Body of pancreas (tissue), 4 donors: ENCODE results near the gene KLHL40. TPM values are rescaled to one million over a fixed set of nuclear protein-coding genes. Genes with fewer than 3 reads are reported as not detected.

Experiments used
- ATAC-seq: fragments of 150-250 bp; one replicate; pipeline ENCODE4 v1.9.1; 2016
- DNase-seq, 4 donors: peaks; one replicate each; pipeline ENCODE4 v3.0.0-alpha.2; 2019
- H3K27ac ChIP-seq, 4 donors: fragments of 200-600 bp; sonication (generic); 1 replicate in 3 of 4; 2 replicates in 1 of 4; pipeline versions ENCODE4 v1.5.1 to v1.6.1; 2016 to 2019; ENCODE audit warnings: mild to moderate bottlenecking in 1 of 4, mixed read lengths in 1 of 4, moderate library complexity in 1 of 4
- H3K27me3 ChIP-seq, 2 donors: fragments of 200-600 bp; sonication (generic); one replicate each; pipeline ENCODE4 v1.6.0; 2016; ENCODE audit warnings: mild to moderate bottlenecking in 1 of 2
- H3K36me3 ChIP-seq, 2 donors: fragments of 200-600 bp; sonication (generic); replicated peaks in 1 of 2; 2 replicates each; pipeline ENCODE4 v1.5.1; 2016; ENCODE audit warnings: low read depth in 2 of 2; ENCODE audit not compliant: insufficient read depth in 1 of 2
- H3K4me1 ChIP-seq: fragments of 200-600 bp; sonication (generic); one replicate; pipeline ENCODE4 v1.6.0; 2016
- H3K4me3 ChIP-seq, 2 donors: fragments of 200-600 bp; sonication (generic); 1 replicate in 1 of 2; 2 replicates in 1 of 2; pipeline ENCODE4 v1.5.1; 2016 to 2019
- H3K9me3 ChIP-seq, 3 donors: fragments of 200-600 bp; sonication (generic); 1 replicate in 2 of 3; 2 replicates in 1 of 3; pipeline ENCODE4 v1.5.1; 2016
- POLR2A ChIP-seq, 3 donors: fragments of 450-650 bp; IDR thresholded peaks; one replicate each; pipeline ENCODE4 v1.6.1; 2016; ENCODE audit warnings: antibody characterized with exemption in 3 of 3, mild to moderate bottlenecking in 2 of 3
- WGBS, 2 donors: methylation state at CpG; one replicate each; pipeline ENCODE4 v1.1.5; 2017; 5-methylcytosine and 5-hydroxymethylcytosine counted together
- intact Hi-C: fragments of 100-400 bp; cut with DNase I; formaldehyde crosslinking; loops from one replicate; pipeline ENCODE4 v1.15.1; 2023
- total RNA-seq, 2 donors: library from RNA; depleted of rRNA; stranded (reverse); fragments of >200 nt; gene quantifications; one replicate each; pipeline ENCODE4 v1.1.0, GENCODE V29; 2016
- TF ChIP-seq, protein P1 (sequence below), 7 experiments: fragments of 450-650 bp in 4 of 7; fragments of 200-600 bp in 3 of 7; sonication (generic) in 3 of 7; IDR thresholded peaks; one replicate each; pipeline ENCODE4 v1.5.1; 2016 to 2019; ENCODE audit warnings: antibody characterized with exemption in 7 of 7

Gene KLHL40
- total RNA-seq, 2 donors from 2014 or later: not detected

DNA sequence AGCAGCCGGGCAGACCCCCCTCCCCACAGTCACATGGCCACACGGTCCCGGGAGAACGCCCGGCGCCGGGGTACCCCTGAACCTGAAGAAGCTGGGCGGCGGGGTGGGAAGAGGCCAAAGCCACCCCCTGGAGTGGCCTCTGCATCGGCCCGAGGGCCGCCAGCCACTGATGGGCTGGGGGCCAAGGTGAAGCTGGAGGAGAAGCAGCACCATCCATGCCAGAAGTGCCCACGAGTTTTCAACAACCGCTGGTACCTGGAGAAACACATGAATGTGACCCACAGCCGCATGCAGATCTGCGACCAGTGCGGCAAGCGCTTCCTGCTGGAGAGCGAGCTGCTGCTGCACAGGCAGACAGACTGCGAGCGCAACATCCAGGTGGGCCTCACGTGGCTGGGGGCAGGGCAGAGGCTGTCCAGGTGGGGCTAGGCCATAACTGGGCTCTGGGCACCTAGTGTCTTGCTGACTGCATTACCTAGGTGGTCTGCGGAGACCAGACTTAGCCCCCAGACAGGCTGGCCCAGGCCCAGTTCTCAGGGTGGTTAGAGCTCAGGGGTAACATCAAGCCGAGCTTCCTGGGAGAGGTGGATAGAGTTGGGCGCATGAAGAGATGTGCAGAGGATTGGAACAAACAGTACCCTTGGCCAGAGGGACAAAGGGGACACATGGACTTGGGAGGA lies 25.7 kb upstream of the KLHL40 start:
- Histone ChIP-seq H3K27ac (no peak overlapping the region), H3K27me3 (no peaks in the 10 kb centered on the region), H3K36me3 (peaks cover 0 to 3% of the 10 kb centered on the region in 2 donors), H3K4me3 (no peak overlapping the region), H3K9me3 (no peaks in the 10 kb centered on the region), H3K4me1 (peaks cover 18% of the 10 kb centered on the region)
- intact Hi-C loops: loop anchor here (5.0 kb wide), 1 partner anchor 78 kb away; no protein-coding TSS in a partner anchor
- 76 to 79% methylated on average over 24 to 25 of the region's 25 CpGs for WGBS, 2 donors
- TF ChIP-seq, protein P1, sequence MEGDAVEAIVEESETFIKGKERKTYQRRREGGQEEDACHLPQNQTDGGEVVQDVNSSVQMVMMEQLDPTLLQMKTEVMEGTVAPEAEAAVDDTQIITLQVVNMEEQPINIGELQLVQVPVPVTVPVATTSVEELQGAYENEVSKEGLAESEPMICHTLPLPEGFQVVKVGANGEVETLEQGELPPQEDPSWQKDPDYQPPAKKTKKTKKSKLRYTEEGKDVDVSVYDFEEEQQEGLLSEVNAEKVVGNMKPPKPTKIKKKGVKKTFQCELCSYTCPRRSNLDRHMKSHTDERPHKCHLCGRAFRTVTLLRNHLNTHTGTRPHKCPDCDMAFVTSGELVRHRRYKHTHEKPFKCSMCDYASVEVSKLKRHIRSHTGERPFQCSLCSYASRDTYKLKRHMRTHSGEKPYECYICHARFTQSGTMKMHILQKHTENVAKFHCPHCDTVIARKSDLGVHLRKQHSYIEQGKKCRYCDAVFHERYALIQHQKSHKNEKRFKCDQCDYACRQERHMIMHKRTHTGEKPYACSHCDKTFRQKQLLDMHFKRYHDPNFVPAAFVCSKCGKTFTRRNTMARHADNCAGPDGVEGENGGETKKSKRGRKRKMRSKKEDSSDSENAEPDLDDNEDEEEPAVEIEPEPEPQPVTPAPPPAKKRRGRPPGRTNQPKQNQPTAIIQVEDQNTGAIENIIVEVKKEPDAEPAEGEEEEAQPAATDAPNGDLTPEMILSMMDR (IDR thresholded peaks at IDR 0.05): no peak
- TF ChIP-seq POLR2A (IDR thresholded peaks at IDR 0.05): no peak
- ATAC-seq (no peak), DNase-seq (no peak)

DNA sequence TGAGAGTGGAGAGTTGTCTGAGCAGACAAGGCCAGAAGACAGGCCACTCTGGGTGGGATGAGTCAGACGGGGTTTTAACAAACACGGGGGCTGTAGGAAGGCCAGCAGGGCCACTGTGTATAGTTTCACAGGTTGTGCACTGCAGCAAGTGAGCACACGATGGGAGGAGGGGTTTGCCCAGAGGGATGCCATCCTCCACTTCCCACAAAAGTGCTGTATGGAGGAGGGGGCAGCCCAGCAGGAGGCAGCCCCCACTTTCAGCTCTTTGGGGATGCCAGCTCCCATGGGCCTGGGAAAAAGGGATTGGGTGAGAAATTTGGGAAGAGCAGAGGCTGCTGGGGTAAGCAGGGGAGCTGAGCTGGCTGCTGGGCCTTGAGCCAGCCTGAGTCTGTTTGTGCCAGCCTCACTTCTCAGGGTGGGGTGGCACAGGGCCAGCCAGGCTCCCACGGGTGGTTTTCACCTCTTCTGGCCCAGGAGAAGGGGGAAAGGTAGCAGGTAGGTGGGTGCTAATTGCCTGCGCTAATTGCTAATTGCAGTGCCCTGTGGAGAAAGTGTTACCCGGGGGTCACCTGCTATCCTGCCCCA lies 25.1 kb upstream of the KLHL40 start:
- H3K9me3 ChIP-seq: no peaks in the 10 kb centered on the region
- no peak overlapping the region for H3K4me3 ChIP-seq
- TF ChIP-seq POLR2A (IDR thresholded peaks at IDR 0.05): no peak
- TF ChIP-seq, protein P1 (IDR thresholded peaks at IDR 0.05): no peak
- peaks cover 12% of the 10 kb centered on the region for H3K4me1 ChIP-seq
- DNase-seq: peak in 1 of 4 donors; percentile 50
- H3K36me3 ChIP-seq: peaks cover 0 to 3% of the 10 kb centered on the region in 2 donors
- H3K27ac ChIP-seq: no peak overlapping the region
- ATAC-seq: no peak
- WGBS, 2 donors: 52 to 60% methylated on average over 5 to 6 of the region's 6 CpGs
- intact Hi-C loops: loop anchor here (5.0 kb wide), 1 partner anchor 77 kb away; no protein-coding TSS in a partner anchor
- no peaks in the 10 kb centered on the region for H3K27me3 ChIP-seq

DNA sequence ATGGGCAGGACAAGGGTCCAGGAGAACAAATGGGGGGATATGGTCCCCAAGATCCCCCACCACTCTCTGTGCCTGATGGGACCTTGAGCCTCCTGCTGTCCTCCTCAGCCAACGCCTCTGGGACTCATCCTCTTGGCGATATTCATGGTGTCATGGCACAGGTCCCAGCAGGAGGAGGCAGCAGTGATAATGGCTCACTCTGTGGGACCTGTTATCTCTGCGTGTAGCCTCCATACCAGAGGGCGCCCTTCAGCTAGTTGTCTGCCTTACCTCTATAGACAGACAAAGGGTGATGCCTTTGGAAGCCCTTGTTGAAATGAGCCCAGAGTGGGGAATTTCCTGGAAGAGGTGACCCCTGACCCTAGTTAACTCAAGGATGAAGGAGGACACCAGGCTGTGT lies 24.4 kb upstream of the KLHL40 start:
- WGBS, 2 donors: 74 to 83% methylated on average over 4 of the region's 4 CpGs
- TF ChIP-seq, protein P1 (IDR thresholded peaks at IDR 0.05): no peak
- TF ChIP-seq POLR2A (IDR thresholded peaks at IDR 0.05): no peak
- Histone ChIP-seq H3K36me3 (peaks cover 0 to 3% of the 10 kb centered on the region in 2 donors), H3K27ac (no peak overlapping the region), H3K9me3 (no peaks in the 10 kb centered on the region), H3K4me3 (no peak overlapping the region), H3K27me3 (no peaks in the 10 kb centered on the region), H3K4me1 (peaks cover 5% of the 10 kb centered on the region)
- DNase-seq: no peak
- no peak for ATAC-seq
- intact Hi-C loops: loop anchor here (5.0 kb wide), 1 partner anchor 76 kb away; no protein-coding TSS in a partner anchor

DNA sequence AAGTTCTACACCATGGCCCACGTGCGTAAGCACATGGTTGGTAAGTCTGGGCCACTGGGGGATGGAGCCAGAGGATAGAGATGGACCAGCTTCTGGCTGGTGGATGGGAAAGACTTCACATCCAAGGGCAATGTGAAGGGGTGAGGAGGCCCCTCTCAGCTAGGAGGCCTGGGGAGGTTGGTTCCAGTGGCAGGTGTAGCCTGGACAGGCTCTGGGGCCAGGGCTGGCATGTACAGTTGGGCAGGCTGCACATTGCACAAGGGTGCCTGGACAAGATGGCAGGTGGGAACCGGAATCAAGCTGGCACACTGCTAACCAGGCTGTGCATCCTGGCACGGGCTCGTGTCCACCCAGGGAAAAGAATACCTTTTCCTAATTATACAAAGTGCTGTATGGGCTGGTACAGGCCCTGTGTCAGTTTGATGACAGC lies 23.7 kb upstream of the KLHL40 start:
- no peaks in the 10 kb centered on the region for H3K9me3 ChIP-seq
- H3K27me3 ChIP-seq: no peaks in the 10 kb centered on the region
- ATAC-seq: no peak
- WGBS, 2 donors: 85 to 92% methylated on average over 5 of the region's 5 CpGs
- TF ChIP-seq, protein P1 (IDR thresholded peaks at IDR 0.05): no peak
- no peak for TF ChIP-seq POLR2A (IDR thresholded peaks at IDR 0.05)
- intact Hi-C loops: loop anchor here (5.0 kb wide), 1 partner anchor 76 kb away; no protein-coding TSS in a partner anchor
- no peaks in the 10 kb centered on the region for H3K4me1 ChIP-seq
- no peak for DNase-seq
- no peak overlapping the region for H3K27ac ChIP-seq
- H3K36me3 ChIP-seq: peaks cover 0 to 3% of the 10 kb centered on the region in 2 donors
- H3K4me3 ChIP-seq: no peak overlapping the region
